Hepatocyte (in vitro differentiated cells): ENCODE results near the gene ADAMTS3.

ENCODE experiments used
- CTCF ChIP-seq: fragments of 200-600 bp; sonication (generic); IDR thresholded peaks from 2 replicates; pipeline ENCODE4 v1.5.1; 2016; ENCODE audit warnings: antibody characterized with exemption, mild to moderate bottlenecking; ENCODE audit not compliant: poor library complexity
- EZH2 ChIP-seq: fragments of 200-600 bp; sonication (generic); IDR thresholded peaks from 2 replicates; pipeline ENCODE4 v1.6.1; 2016; ENCODE audit warnings: antibody characterized with exemption, mild to moderate bottlenecking, borderline replicate concordance
- EZH2phosphoT487 ChIP-seq: fragments of 200-600 bp; sonication (generic); IDR thresholded peaks from one replicate; pipeline ENCODE4 v1.6.1; 2018; ENCODE audit warnings: antibody characterized with exemption, mild to moderate bottlenecking, low read depth, moderate library complexity; ENCODE audit not compliant: unreplicated experiment, severe bottlenecking

GRCh38 chr4:72582853-72583252, 13.8 kb upstream of the ADAMTS3 start:
- TF ChIP-seq CTCF (no peak), EZH2 (no peak), EZH2phosphoT487 (no peak)
